SK-N-SH (cell line): ENCODE results near the gene ADAMTS6. TPM values are rescaled to one million over a fixed set of nuclear protein-coding genes. Genes with fewer than 3 reads are reported as not detected.

Source experiments
- CTCF ChIA-PET: fragments of 300-600, 350-600 bp; formaldehyde crosslinking; extraction: SDS; loops from one replicate; lab custom pipeline; 2021; lab: Yijun Ruan, JAX
- POLR2A ChIA-PET: fragments of 350-600 bp; sonication (Branson Sonifier 250); formaldehyde crosslinking; extraction: SDS; loops from one replicate; lab custom pipeline; 2020; ENCODE audit warnings: antibody characterized with exemption, inconsistent platforms; lab: Yijun Ruan, JAX
- DNase-seq: peaks from one replicate; pipeline ENCODE4 v3.0.0; 2012
- H2AFZ ChIP-seq: fragments of 200-600 bp; sonication (generic); 2 replicates; pipeline ENCODE4 v1.8.1; 2016; ENCODE audit warnings: antibody characterized with exemption, mild to moderate bottlenecking, low read depth
- H3F3A ChIP-seq: fragments of 200-600 bp; sonication (generic); replicated peaks from 2 replicates; pipeline ENCODE3; 2016; ENCODE audit warnings: antibody characterized with exemption, mild to moderate bottlenecking; ENCODE audit not compliant: insufficient read depth
- H3K27ac ChIP-seq, 2 experiments: fragments of 200-500 bp in 1 of 2; fragments of 200-600 bp in 1 of 2; sonication (Bioruptor generic) in 1 of 2; sonication (generic), shearing (Covaris generic) in 1 of 2; 2 replicates each; pipeline versions ENCODE4 v1.5.1 to v1.6.1; 2014 to 2016; ENCODE audit warnings: low read depth in 2 of 2, inconsistent platforms in 1 of 2, low read length in 1 of 2, mild to moderate bottlenecking in 1 of 2, mixed read lengths in 1 of 2
- H3K27me3 ChIP-seq: fragments of 200-600 bp; sonication (generic), shearing (Covaris generic); 2 replicates; pipeline ENCODE4 v1.6.1; 2016; ENCODE audit warnings: mixed run types; ENCODE audit not compliant: insufficient read depth
- H3K36me3 ChIP-seq, 2 experiments: fragments of 200-500 bp in 1 of 2; fragments of 200-600 bp in 1 of 2; sonication (Bioruptor generic) in 1 of 2; sonication (generic) in 1 of 2; replicated peaks in 1 of 2; 2 replicates each; pipeline versions ENCODE3 to v1.5.1; 2014 to 2016; ENCODE audit warnings: low read length in 1 of 2, mild to moderate bottlenecking in 1 of 2; ENCODE audit not compliant: insufficient read depth in 2 of 2, control insufficient read depth in 1 of 2
- H3K4me1 ChIP-seq, 2 experiments: fragments of 200-500 bp in 1 of 2; fragments of 200-600 bp in 1 of 2; sonication (Bioruptor generic) in 1 of 2; sonication (generic), shearing (Covaris generic) in 1 of 2; 2 replicates each; pipeline versions ENCODE4 v1.5.1 to v1.6.1; 2014 to 2016; ENCODE audit warnings: low read depth in 1 of 2, low read length in 1 of 2, mixed run types in 1 of 2; ENCODE audit not compliant: insufficient read depth in 2 of 2, control insufficient read depth in 1 of 2
- H3K4me2 ChIP-seq: fragments of 200-600 bp; sonication (generic), shearing (Covaris generic); 2 replicates; pipeline ENCODE4 v1.6.1; 2017; ENCODE audit warnings: mixed run types
- H3K4me3 ChIP-seq, 2 experiments: fragments of 200-500 bp in 1 of 2; fragments of 200-600 bp in 1 of 2; sonication (Bioruptor generic) in 1 of 2; sonication (generic), shearing (Covaris generic) in 1 of 2; 2 replicates each; pipeline versions ENCODE4 v1.5.1 to v1.8.1; 2014 to 2016; ENCODE audit warnings: low read depth in 2 of 2, inconsistent platforms in 1 of 2, low read length in 1 of 2, mild to moderate bottlenecking in 1 of 2, mixed read lengths in 1 of 2, moderate library complexity in 1 of 2
- H3K79me2 ChIP-seq: fragments of 200-600 bp; sonication (generic); 2 replicates; pipeline ENCODE4 v1.8.1; 2017; ENCODE audit warnings: mild to moderate bottlenecking; ENCODE audit not compliant: insufficient read depth
- H3K9ac ChIP-seq: fragments of 200-600 bp; sonication (generic); 2 replicates; pipeline ENCODE4 v1.6.1; 2017; ENCODE audit warnings: mixed run types
- H3K9me2 ChIP-seq: fragments of 200-600 bp; sonication (generic); 2 replicates; pipeline ENCODE4 v1.6.1; 2017; ENCODE audit warnings: mixed run types
- H3K9me3 ChIP-seq: fragments of 200-600 bp; sonication (generic); 2 replicates; pipeline ENCODE4 v1.6.1; 2017; ENCODE audit warnings: mixed run types, mild to moderate bottlenecking, moderate library complexity
- H4K20me1 ChIP-seq: fragments of 200-600 bp; sonication (generic); 2 replicates; pipeline ENCODE4 v1.6.1; 2017; ENCODE audit warnings: mild to moderate bottlenecking, mixed run types; ENCODE audit not compliant: insufficient read depth
- CHD2 ChIP-seq: fragments of 150-350 bp; IDR thresholded peaks from 2 replicates; pipeline ENCODE4 v1.6.1; 2018; ENCODE audit warnings: low read length; ENCODE audit not compliant: partially characterized antibody
- ELF1 ChIP-seq: IDR thresholded peaks from 2 replicates; pipeline ENCODE4 v1.4.0; 2012
- EP300 ChIP-seq, 2 experiments: IDR thresholded peaks; 2 replicates each; pipeline versions ENCODE4 v1.4.0 to v1.6.1; 2012; ENCODE audit warnings: borderline replicate concordance in 1 of 2, low read depth in 1 of 2, low read length in 1 of 2
- FOSL2 ChIP-seq: IDR thresholded peaks from 2 replicates; pipeline ENCODE4 v1.4.0; 2012; ENCODE audit warnings: low read depth, mild to moderate bottlenecking, moderate library complexity, borderline replicate concordance
- MEF2A ChIP-seq: IDR thresholded peaks from 2 replicates; pipeline ENCODE4 v1.4.0; 2012; ENCODE audit warnings: low read depth, borderline replicate concordance
- MXI1 ChIP-seq: IDR thresholded peaks from 2 replicates; pipeline ENCODE4 v1.6.1; 2012; ENCODE audit warnings: mild to moderate bottlenecking, low read depth, low read length, improper control_type of control experiment
- POLR2AphosphoS5 ChIP-seq: IDR thresholded peaks from 2 replicates; pipeline ENCODE4 v1.6.1; 2012; ENCODE audit warnings: low read depth, low read length
- RAD21 ChIP-seq: IDR thresholded peaks from 2 replicates; pipeline ENCODE4 v1.6.1; 2012; ENCODE audit warnings: mild to moderate bottlenecking, low read length
- SMC3 ChIP-seq: IDR thresholded peaks from 2 replicates; pipeline ENCODE4 v1.6.1; 2012; ENCODE audit warnings: low read depth, low read length, improper control_type of control experiment
- TCF12 ChIP-seq: IDR thresholded peaks from 2 replicates; pipeline ENCODE4 v1.4.0; 2012
- YY1 ChIP-seq: IDR thresholded peaks from 2 replicates; pipeline ENCODE4 v1.4.0; 2012; ENCODE audit warnings: low read depth, mild to moderate bottlenecking
- WGBS: methylation state at CpG from one replicate; pipeline ENCODE4 v1.1.6; 2017; ENCODE audit warnings: low lambda C conversion rate; 5-methylcytosine and 5-hydroxymethylcytosine counted together
- polyA plus RNA-seq, 3 experiments: library from polyadenylated mRNA; depleted of rRNA; stranded (reverse); fragments of >200 nt; gene quantifications; 2 replicates each; pipeline ENCODE4 v1.2.3, GENCODE V29; 2012
- TF ChIP-seq, protein P1 (sequence below): fragments of 150-350 bp; IDR thresholded peaks from 2 replicates; pipeline ENCODE4 v1.6.1; 2017; ENCODE audit warnings: antibody characterized with exemption, low read length, low read depth, borderline replicate concordance
- TF ChIP-seq, protein P2 (sequence below): fragments of 150-350 bp; IDR thresholded peaks from 2 replicates; pipeline ENCODE4 v1.6.1; 2016; ENCODE audit warnings: mild to moderate bottlenecking, low read depth, low read length
- TF ChIP-seq, protein P3 (sequence below): IDR thresholded peaks from 2 replicates; pipeline ENCODE4 v1.4.0; 2012; ENCODE audit warnings: low read depth, borderline replicate concordance
- TF ChIP-seq, protein P4 (sequence below): IDR thresholded peaks from 2 replicates; pipeline ENCODE4 v1.4.0; 2012; ENCODE audit warnings: low read depth, borderline replicate concordance

ADAMTS6 gene
- polyA plus RNA-seq, 1 of the 3 experiments (the other 2 are of a cell fraction), result 15.0 TPM

DNA sequence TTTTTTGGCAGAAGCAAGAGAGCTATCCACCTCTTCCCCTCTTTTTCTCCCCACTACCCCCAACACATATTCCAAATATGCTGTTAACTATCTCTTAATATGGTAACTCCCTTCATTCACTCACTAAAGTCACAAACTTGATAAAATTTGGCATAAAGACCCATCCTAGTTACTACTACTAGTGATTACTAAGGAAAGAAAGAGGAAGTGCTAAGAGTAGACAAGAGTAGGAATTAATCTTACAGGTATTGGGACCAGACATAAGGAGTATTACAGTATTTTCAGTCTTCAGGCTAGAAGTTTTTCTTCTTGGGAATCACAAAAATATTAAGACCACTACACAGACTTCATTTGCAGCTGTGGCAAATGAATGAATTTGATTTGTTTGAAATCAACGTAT, 2.2 kb downstream of the ADAMTS6 start:
- Histone ChIP-seq H3K9me3 (no peaks in the 10 kb centered on the region), H3K4me3 (peak overlapping the region; percentile 74 to 89), H3F3A (peaks cover 42% of the 10 kb centered on the region), H3K27ac (peak overlapping the region; percentile 94 to 97), H3K79me2 (peaks cover 68% of the 10 kb centered on the region), H3K4me1 (peaks cover 0 to 12% of the 10 kb centered on the region in 2 experiments; a peak in 1 of 4 replicates), H3K9me2 (no peaks in the 10 kb centered on the region), H3K4me2 (peak overlapping the region; percentile 97), H3K9ac (peak overlapping the region; percentile 93)
- POLR2A ChIA-PET, result interaction anchor here (0.5 kb wide), 1 partner anchor 390 kb away, joined by 3 read pairs; no protein-coding TSS in a partner anchor
- DNase-seq, result no peak
- CTCF ChIA-PET, result interaction anchor here (1.1 to 5.7 kb wide), 3 partner anchors 521 to 669 kb away, joined by 3 to 47 read pairs (median 5); no protein-coding TSS in a partner anchor
- WGBS, result 11% methylated on average over 1 of the region's 1 CpG
- TF ChIP-seq RAD21 (no peak), EP300 (IDR thresholded peaks at IDR 0.05; ENCODE audit: borderline replicate concordance in 1 of 2, low read depth in 1 of 2, low read length in 1 of 2) (no peak), YY1 (no peak), MXI1 (no peak), CHD2 (no peak), TCF12 (no peak), POLR2AphosphoS5 (no peak), MEF2A (no peak), SMC3 (no peak), ELF1 (no peak)
- TF ChIP-seq, protein P1, sequence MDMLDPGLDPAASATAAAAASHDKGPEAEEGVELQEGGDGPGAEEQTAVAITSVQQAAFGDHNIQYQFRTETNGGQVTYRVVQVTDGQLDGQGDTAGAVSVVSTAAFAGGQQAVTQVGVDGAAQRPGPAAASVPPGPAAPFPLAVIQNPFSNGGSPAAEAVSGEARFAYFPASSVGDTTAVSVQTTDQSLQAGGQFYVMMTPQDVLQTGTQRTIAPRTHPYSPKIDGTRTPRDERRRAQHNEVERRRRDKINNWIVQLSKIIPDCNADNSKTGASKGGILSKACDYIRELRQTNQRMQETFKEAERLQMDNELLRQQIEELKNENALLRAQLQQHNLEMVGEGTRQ, result no peak
- TF ChIP-seq, protein P2, sequence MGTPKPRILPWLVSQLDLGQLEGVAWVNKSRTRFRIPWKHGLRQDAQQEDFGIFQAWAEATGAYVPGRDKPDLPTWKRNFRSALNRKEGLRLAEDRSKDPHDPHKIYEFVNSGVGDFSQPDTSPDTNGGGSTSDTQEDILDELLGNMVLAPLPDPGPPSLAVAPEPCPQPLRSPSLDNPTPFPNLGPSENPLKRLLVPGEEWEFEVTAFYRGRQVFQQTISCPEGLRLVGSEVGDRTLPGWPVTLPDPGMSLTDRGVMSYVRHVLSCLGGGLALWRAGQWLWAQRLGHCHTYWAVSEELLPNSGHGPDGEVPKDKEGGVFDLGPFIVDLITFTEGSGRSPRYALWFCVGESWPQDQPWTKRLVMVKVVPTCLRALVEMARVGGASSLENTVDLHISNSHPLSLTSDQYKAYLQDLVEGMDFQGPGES, result no peak
- TF ChIP-seq, all 33 proteins: peak for 0
- no peak overlapping the region; the same call in 1 of the 2 replicates for H2AFZ ChIP-seq
- no peaks in the 10 kb centered on the region for H4K20me1 ChIP-seq
- H3K27me3 ChIP-seq, result no peaks in the 10 kb centered on the region
- peaks cover 0 to 14% of the 10 kb centered on the region in 2 experiments for H3K36me3 ChIP-seq

DNA sequence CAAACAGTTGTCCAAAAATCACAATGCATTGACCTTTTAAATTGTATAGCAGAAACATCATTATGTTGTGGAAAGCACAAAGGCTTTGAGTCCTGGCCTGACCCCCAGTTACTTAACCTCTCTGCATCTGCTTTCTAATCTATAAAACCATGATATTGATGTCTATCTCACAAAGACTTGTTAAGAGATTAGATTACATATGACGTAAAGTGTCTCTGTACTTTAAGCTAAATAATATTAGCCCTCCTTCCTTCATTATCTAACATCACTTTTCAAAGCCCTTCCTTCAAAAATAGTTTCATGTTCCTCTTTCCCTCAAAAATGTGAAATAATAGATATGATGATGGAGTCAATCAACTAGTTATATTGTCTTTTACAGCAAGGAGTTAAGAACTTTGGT, 3.4 kb downstream of the ADAMTS6 start:
- H4K20me1 ChIP-seq, result no peaks in the 10 kb centered on the region
- WGBS, result 50% methylated on average over 1 of the region's 1 CpG
- peak overlapping the region; percentile 93 for H3K9ac ChIP-seq
- CTCF ChIA-PET, result interaction anchor here (0.7 kb wide), 1 partner anchor 668 kb away, joined by 3 read pairs; no protein-coding TSS in a partner anchor
- no peaks in the 10 kb centered on the region for H3K27me3 ChIP-seq
- H3K9me3 ChIP-seq, result no peaks in the 10 kb centered on the region
- peaks cover 79% of the 10 kb centered on the region for H3K79me2 ChIP-seq
- H2AFZ ChIP-seq, result no peak overlapping the region
- H3K4me1 ChIP-seq, result peaks cover 7 to 9% of the 10 kb centered on the region in 2 experiments; a peak in 1 of 4 replicates
- no peaks in the 10 kb centered on the region for H3K9me2 ChIP-seq
- H3K36me3 ChIP-seq, result peaks cover under 1 to 18% of the 10 kb centered on the region in 2 experiments
- peak overlapping the region; percentile 97 for H3K4me2 ChIP-seq
- POLR2A ChIA-PET, result no interaction called here
- peak overlapping the region in 1 of 2 experiments; percentile 94; a peak in 2 of 4 replicates for H3K27ac ChIP-seq
- TF ChIP-seq, protein P3, sequence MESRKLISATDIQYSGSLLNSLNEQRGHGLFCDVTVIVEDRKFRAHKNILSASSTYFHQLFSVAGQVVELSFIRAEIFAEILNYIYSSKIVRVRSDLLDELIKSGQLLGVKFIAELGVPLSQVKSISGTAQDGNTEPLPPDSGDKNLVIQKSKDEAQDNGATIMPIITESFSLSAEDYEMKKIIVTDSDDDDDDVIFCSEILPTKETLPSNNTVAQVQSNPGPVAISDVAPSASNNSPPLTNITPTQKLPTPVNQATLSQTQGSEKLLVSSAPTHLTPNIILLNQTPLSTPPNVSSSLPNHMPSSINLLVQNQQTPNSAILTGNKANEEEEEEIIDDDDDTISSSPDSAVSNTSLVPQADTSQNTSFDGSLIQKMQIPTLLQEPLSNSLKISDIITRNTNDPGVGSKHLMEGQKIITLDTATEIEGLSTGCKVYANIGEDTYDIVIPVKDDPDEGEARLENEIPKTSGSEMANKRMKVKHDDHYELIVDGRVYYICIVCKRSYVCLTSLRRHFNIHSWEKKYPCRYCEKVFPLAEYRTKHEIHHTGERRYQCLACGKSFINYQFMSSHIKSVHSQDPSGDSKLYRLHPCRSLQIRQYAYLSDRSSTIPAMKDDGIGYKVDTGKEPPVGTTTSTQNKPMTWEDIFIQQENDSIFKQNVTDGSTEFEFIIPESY, result no peak
- TF ChIP-seq TCF12, result no peak
- TF ChIP-seq, protein P4, sequence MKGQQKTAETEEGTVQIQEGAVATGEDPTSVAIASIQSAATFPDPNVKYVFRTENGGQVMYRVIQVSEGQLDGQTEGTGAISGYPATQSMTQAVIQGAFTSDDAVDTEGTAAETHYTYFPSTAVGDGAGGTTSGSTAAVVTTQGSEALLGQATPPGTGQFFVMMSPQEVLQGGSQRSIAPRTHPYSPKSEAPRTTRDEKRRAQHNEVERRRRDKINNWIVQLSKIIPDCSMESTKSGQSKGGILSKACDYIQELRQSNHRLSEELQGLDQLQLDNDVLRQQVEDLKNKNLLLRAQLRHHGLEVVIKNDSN, result no peak
- no peak for TF ChIP-seq FOSL2
- H3K4me3 ChIP-seq, result peak overlapping the region in 1 of 2 experiments; percentile 89; a peak in 3 of 4 replicates
- H3F3A ChIP-seq, result peaks cover 33% of the 10 kb centered on the region
- DNase-seq, result no peak
